ENCODE measurements around the gene TRAF3IP1.
"Not testable (repeated sequence)": the region's sequence is repeated elsewhere in the genome, so short reads cannot be mapped to it uniquely, and the experiment has no call there.

Gene TRAF3IP1

GRCh38 chr2:238370823-238371372, 50.6 kb downstream of the TRAF3IP1 start:
- H3K4me3 Mint-ChIP-seq: no peak overlapping the region
- TF ChIP-seq CTCF (IDR thresholded peaks at IDR 0.05; ENCODE audit: unreplicated experiment in 3 of 3): peak; percentile 76 to 82 (median 78)
- peaks cover 33% of the 10 kb centered on the region for H3K36me3 Mint-ChIP-seq (ENCODE audit: low read depth)
- peaks cover 9% of the 10 kb centered on the region for H3K9me3 Mint-ChIP-seq
- peaks cover 15% of the 10 kb centered on the region for H3K4me1 Mint-ChIP-seq
- H3K27ac Mint-ChIP-seq: peak overlapping the region in 1 of 3 experiments; percentile 16
- H3K27me3 Mint-ChIP-seq (ENCODE audit: low read depth): peaks cover 5% of the 10 kb centered on the region

- H3K27ac Mint-ChIP-seq; H3K9me3 Mint-ChIP-seq; H3K27me3 Mint-ChIP-seq (ENCODE audit: low read depth); H3K4me3 Mint-ChIP-seq: not testable (repeated sequence)
- Mint-ChIP-seq H3K4me1 (peaks cover 17% of the 10 kb centered on the region), H3K36me3 (ENCODE audit: low read depth) (peaks cover 33% of the 10 kb centered on the region)
These were observed 52.0 kb downstream of the TRAF3IP1 start for GRCh38 chr2:238372277-238372676.

GRCh38 chr2:238376884-238377391, 56.6 kb downstream of the TRAF3IP1 start:
- Mint-ChIP-seq H3K4me1 (peaks cover 27% of the 10 kb centered on the region), H3K36me3 (ENCODE audit: low read depth) (peaks cover 44% of the 10 kb centered on the region), H3K27ac (no peak overlapping the region), H3K27me3 (ENCODE audit: low read depth) (no peaks in the 10 kb centered on the region), H3K9me3 (peaks cover 9% of the 10 kb centered on the region), H3K4me3 (no peak overlapping the region)
- TF ChIP-seq CTCF (IDR thresholded peaks at IDR 0.05; ENCODE audit: unreplicated experiment in 3 of 3): no peak

- Mint-ChIP-seq H3K4me1 (peaks cover 27% of the 10 kb centered on the region), H3K27me3 (ENCODE audit: low read depth) (peaks cover 4% of the 10 kb centered on the region), H3K27ac (no peak overlapping the region), H3K4me3 (no peak overlapping the region), H3K9me3 (peaks cover 7% of the 10 kb centered on the region), H3K36me3 (ENCODE audit: low read depth) (peaks cover 44% of the 10 kb centered on the region)
- TF ChIP-seq CTCF (IDR thresholded peaks at IDR 0.05; ENCODE audit: unreplicated experiment in 3 of 3): no peak
These were observed 58.1 kb downstream of the TRAF3IP1 start for GRCh38 chr2:238378230-238379095.

- no peak for TF ChIP-seq CTCF (IDR thresholded peaks at IDR 0.05; ENCODE audit: unreplicated experiment in 3 of 3)
- peaks cover 8% of the 10 kb centered on the region for H3K9me3 Mint-ChIP-seq
- peaks cover 4% of the 10 kb centered on the region for H3K27me3 Mint-ChIP-seq (ENCODE audit: low read depth)
- no peak overlapping the region for H3K27ac Mint-ChIP-seq
- peaks cover 45% of the 10 kb centered on the region for H3K36me3 Mint-ChIP-seq (ENCODE audit: low read depth)
- peaks cover 27% of the 10 kb centered on the region for H3K4me1 Mint-ChIP-seq
- no peak overlapping the region for H3K4me3 Mint-ChIP-seq
These were observed 58.9 kb downstream of the TRAF3IP1 start for GRCh38 chr2:238379096-238379810.

- H3K36me3 Mint-ChIP-seq (ENCODE audit: low read depth): peaks cover 39% of the 10 kb centered on the region
- TF ChIP-seq CTCF (IDR thresholded peaks at IDR 0.05; ENCODE audit: unreplicated experiment in 3 of 3): no peak
- peaks cover 25% of the 10 kb centered on the region for H3K4me1 Mint-ChIP-seq
- peaks cover 8% of the 10 kb centered on the region for H3K9me3 Mint-ChIP-seq
- peaks cover 4% of the 10 kb centered on the region for H3K27me3 Mint-ChIP-seq (ENCODE audit: low read depth)
- no peak overlapping the region for H3K27ac Mint-ChIP-seq
- H3K4me3 Mint-ChIP-seq: no peak overlapping the region
These were observed 60.0 kb downstream of the TRAF3IP1 start for GRCh38 chr2:238380336-238380735.
